ENCODE results near the gene GP2.

Gene GP2

DNA sequence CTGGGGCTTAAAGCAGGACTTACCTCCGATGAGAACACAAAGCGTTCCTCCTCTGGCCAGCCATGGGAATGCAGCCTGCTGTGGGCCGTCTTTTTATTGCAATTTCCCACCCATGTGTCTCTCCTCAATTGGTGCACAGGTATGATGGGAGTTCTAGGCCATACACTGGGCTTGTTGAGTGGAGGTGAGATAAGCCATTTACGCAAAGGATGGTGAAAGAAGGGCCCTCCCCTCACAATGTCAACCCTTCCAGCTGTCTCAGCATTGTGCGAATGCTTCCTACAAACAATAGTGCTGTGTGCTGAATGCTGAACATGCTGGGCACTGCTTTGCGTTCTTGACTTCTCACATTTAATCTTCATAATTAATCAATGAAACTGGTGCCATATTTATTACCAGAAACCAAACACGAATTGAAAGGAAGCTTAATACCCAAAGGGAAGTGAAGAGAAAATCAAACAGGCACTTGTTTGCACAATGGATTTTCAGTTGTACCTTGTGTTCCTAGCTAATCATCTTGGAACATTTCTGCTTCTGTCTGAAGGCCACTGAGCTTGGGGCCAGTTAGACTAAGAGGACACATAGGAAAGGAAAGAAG, at the start of gene GP2:
Gene GP2, minus strand, starts transcription at position 70 of the 598 bp plus-strand sequence. CDS start 1,082 bp downstream, outside the sequence.
- DNase-seq, result no peak

DNA sequence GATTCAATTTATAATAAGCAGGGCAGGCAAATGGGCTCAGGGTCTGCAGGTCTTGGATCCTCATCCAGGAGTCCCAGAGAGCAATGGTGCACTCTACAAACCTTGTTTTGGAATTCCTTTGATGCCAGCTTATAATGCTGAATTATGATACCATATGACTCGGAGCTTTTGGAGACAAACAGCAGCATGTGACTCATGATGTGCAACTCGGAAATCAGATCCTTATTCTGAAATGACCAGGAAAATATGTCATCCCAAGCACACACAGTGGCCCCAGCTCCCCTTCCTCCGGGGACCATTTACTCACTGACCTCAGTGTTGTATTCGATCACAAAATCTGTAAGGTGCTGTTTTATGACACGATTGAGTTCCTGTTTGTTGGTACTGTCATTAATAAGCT, 45.4 kb upstream of the GP2 start:
- DNase-seq, result no peak

DNA sequence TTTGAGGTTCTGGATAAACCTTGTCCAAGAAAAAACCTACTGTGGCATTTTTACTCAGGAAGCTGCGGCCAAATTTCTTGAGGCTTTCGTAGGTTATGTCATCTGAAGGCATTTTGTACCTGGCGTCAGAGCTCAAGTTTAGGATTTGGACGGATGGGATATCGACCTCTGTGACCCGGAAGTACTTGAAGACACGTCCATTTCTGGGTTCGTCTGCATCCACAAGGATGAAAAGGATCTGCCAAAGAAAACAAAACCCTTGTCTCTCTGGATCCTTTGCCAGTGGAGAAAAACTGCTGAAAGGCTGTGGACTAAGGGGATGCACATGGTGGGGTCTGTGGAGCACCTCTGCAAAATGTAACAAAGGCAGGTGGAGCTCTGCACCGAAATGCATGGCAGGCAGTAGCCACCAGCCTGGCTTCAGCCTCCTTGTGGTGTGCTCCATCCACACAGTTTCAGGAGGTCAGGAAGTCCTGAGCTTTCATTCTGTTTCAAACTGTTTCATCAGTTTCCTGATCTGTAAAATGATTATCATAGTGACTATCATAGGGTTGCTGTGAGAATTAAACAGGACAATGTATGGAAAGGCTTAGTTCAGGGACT, 42.2 kb upstream of the GP2 start:
- DNase-seq, result no peak

DNA sequence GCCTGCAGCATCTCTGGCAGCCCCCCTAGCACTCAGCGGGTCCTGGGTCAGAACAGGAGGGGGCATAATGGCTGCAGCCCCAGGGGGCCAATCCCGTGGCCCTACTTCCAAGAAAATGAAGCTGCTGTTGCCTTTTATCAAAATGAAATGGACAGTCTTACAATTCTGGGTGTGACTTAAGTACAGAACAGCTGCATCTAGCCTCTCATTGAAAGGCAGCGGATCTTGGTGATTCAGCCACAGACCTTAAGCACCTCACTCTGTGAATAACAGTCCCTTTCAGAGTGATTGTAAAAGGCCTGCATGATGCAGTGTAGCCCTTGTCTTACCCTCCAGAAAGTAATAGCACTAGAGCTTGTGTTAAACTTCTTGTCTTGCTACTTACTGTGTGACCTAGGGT, 36.7 kb upstream of the GP2 start:
- DNase-seq, result no peak

DNA sequence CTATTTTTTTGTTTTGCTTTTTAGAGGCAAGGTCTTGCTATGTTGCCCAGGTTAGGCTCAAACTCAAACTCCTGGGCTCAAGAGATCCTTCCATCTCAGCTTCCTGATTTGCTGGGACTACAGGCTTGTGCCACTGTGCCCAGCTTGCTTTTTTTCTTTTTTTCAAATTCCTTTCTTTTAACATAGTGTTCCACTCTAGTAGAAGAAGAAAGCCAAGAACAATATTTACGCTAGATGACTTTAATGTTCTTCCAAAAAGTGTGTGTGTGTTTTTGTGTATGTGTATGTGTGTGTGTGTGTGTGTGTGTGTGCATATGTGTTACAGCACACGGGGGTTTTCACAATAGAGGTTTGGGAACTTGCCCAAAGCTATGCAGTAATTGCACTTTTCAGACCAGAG, 35.9 kb upstream of the GP2 start:
- DNase-seq, result no peak

DNA sequence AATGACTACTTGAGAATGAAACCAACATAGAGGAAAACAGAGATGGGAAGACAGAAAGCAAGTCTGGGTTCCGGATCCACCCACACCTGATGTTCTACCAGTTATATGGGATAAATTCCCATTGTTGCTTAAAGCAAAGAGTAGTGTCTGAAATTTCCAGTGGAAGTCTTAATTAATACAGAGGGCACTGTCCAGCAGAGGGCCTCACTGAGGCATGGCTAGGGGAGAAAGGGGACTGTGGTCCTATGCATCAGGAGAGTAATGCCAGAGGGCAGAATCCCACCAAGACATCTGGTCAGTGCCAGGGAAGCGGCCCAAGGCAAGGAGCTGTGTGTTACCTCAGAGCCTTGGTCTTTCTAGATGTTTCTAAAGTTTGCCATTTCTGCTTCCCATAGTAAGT, 32.7 kb upstream of the GP2 start:
- DNase-seq, result no peak

- no peak for DNase-seq
These were observed 27.9 kb upstream of the GP2 start for GRCh38 chr16:20355114-20355782.

DNA sequence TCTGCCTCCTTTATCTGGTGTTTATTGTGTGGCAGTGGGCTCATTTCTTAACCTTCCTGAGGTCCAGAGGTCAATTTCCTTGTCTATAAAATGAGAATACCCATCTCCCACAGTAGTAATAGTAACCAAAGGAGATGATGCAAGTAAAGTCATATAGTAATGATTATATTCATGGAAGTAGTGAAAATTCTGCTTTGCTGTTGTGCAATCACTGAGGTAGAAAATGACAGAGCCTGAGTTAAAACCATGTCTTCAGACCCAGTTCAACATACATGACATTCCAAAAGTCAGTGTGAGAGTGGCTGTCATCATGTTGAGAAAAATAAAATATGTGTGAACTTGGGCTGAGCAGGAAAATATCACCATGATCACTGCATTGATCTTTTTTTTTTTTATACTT, 26.1 kb upstream of the GP2 start:
- DNase-seq, result no peak

DNA sequence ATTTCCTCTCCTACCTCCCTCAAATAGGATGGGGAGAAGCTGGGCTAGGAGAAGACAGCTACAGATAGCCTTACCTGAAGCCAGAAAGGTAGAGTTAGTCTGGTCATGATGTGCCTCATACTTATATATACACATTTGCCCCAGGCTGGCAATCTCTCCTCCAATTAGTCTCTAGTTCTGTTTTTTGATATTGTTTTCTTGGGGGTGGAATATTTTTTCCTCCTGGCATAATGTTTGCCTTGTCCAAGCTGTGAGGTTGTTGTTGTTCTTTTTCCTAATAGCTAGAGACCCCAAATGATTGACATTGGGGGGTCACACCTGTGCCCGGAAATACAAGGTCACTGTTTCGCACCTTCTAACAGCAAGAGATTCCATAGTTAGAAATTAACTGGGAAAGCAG, 25.3 kb upstream of the GP2 start, which contains the start of gene UMOD:
Gene UMOD, minus strand, starts transcription at position 101 of the 400 bp plus-strand sequence. CDS start 1,978 bp downstream, outside the sequence.
- DNase-seq, result no peak

DNA sequence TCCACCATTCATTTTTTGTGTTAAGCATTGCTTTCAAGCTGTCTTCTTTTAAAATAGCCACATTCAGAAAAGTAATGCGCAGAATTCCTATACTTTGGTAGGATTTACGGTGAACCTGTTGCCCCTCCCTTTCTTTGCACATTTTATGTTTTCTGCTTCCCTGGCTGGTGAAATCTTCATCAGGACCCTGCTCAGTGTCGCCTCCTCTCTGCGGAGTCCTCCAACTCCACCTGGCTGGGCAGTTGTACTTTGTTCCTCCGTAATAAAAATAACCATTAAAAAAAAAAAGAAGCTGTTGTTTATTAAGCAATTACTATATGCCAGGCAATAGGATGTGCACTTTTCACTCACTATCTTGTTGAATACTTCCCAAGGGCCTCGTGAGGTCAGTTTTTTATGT, 22.3 kb upstream of the GP2 start:
- DNase-seq, result no peak

- DNase-seq, result no peak
These were observed 21.3 kb upstream of the GP2 start for GRCh38 chr16:20348365-20349185.

- DNase-seq, result no peak
These were observed 20.5 kb upstream of the GP2 start for GRCh38 chr16:20347666-20348364.

GRCh38 chr16:20344611-20345010, 17.3 kb upstream of the GP2 start:
- no peak for DNase-seq

GRCh38 chr16:20339744-20340143, 12.4 kb upstream of the GP2 start:
- no peak for DNase-seq

- DNase-seq, result no peak
These were observed 9.6 kb upstream of the GP2 start for GRCh38 chr16:20336955-20337354.

DNA sequence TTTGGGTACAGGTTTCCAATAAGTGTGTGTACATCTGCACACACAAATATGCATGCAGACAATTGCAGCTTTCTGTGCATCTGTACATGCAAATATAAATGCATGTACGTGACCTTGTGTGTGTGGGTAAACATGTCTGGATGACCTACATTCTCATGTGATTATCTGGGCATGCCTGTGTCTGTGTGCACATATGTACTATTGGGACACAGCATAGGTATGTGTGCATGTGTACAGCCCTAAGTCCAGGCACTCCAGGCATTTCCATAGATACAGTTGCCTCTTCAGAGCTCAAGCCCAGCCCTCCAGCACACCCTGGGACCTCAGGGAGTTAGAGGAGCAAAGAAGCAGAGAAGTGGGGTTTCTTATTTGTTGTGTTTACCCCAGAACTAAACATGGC, 7.1 kb upstream of the GP2 start:
- no peak for DNase-seq

DNA sequence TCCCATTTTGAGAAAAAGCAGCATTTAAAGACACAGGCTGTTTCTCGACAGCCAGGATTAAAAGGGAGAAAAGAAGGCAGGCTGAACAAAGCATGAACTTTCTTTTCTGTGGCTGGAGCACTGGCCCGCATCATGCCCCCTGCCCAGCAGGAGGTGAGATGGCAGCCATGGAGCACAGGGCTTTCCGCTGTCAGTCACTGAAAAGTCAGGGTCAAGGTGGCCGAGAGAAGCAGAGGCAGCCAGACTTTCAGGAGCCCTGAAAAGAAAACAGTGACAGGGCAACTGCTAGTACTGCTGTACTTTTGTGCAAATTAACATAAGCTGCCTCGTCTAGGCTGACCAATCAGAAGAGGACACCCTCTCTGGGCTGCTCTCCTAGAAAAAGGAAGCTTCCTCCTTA, 5.8 kb upstream of the GP2 start:
- DNase-seq, result no peak

DNA sequence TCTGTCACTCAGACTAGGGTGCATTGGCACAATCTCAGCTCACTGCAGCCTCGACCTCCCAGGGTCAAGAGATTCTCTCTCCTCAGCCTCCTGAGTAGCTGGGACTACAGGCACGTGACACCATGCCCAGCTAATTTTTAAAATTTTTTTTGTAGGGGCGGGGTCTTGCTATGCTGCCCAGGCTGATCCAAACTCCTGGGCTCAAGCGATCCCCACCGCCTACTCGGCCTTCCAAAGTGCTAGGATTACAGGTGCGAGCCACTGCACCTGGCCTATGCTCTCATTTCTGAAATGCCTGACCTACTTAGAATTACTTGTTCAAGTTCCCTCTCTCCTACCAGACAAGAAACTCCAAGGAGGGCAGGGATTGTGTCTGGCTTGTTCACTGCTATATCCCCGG, 5.1 kb upstream of the GP2 start:
- no peak for DNase-seq

DNA sequence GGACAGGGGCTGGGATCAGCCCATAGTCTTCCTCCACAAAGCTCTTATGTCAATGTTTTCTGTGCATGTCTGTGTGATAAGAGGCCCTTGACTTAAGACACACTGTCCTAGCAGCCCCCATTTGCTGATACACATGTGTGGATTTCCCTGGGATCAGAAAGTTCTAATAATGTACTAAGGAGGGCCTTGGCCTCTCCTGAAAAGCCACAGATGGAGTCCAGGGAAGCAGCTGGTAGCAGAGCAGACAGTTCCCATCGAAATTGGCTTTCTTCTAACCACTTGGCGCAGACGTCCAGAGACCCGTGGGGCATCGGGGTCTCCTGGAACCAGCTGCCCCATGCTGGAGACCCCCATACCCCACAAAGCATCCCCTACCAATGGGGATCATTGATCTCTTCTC, 4.3 kb upstream of the GP2 start:
- DNase-seq, result no peak

DNA sequence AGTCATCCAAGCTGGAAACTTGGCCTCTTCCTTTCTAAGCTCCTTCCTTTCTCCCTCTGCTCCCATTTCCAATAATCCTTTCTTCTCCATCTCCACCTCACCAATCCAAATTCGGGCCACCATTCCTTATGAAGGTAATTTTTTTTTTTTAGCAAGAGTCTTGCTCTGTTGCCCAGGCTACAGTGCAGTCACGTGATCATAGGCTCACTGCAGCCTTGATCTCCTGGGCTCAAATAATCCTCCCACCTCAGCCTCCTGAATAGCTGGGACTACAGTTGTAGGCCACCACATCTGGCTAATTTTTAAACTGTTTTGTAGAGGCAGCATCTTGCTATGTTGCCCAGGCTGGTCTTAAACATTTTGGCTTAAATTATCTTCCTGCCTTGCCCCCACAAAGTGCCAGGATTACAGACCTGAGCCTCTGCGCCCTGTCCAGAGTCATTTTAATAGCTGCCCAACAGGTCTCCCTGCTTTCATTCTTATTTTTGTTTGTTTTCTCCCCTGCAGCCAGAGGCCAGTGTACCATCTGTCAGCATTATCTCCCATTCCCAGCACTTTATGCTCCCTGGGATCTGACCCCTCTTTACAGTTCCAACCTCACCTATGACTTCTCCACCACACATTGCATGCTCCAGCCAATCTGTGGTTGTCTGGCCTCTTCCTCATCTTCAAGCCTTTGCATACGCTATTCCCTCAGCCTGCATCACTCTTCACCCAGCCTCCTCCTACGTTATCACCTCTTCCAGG, 2.3 kb upstream of the GP2 start:
- no peak for DNase-seq

DNA sequence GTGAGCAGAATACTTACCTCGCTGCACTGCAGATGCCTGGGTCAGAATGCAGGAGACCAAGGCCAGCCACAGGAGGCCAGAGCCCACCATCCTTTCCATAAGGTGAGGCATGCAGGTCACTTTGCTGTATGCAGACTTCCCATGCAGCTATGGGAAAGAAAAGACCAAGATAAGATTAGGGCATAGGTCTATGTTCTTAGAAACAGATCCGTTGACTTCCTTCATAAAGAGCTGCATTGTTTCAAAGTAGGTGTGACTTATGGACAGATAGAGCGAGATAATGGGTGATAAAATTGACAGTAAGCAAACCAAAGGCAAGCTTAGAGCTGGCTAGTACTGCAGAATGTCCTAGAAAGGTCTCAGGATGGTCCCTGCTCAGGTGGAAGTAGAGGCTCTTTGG, 992 bp downstream of the GP2 start:
- no peak for DNase-seq

DNA sequence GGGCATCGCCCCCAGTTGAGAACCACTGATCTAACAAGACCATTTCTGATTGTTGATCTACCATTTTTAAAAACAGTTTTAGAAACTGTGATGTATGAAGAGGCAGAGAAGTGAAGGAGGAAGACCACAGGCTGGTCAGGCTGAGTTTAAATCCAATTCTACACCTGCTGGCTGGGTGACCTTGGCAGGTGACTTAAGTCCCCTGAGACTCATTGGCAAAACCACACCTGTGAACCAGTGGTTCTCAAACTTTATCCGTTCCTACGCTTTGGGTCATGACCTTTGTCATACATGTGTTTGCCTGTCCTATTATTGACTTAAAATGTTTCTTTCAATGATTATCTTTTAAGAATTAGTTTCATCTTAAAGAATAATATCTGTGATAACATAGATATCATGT, 2.3 kb downstream of the GP2 start:
- no peak for DNase-seq
